ENCODE measurements around the gene DPCD. TPM values are rescaled to one million over a fixed set of nuclear protein-coding genes. Genes with fewer than 3 reads are reported as not detected.

Gene DPCD
- total and polyA plus RNA-seq, 2 donors (not counting 3 experiments of a cell fraction or from before 2014, with no cell fraction given) = 25.3 to 39.3 TPM

DNA sequence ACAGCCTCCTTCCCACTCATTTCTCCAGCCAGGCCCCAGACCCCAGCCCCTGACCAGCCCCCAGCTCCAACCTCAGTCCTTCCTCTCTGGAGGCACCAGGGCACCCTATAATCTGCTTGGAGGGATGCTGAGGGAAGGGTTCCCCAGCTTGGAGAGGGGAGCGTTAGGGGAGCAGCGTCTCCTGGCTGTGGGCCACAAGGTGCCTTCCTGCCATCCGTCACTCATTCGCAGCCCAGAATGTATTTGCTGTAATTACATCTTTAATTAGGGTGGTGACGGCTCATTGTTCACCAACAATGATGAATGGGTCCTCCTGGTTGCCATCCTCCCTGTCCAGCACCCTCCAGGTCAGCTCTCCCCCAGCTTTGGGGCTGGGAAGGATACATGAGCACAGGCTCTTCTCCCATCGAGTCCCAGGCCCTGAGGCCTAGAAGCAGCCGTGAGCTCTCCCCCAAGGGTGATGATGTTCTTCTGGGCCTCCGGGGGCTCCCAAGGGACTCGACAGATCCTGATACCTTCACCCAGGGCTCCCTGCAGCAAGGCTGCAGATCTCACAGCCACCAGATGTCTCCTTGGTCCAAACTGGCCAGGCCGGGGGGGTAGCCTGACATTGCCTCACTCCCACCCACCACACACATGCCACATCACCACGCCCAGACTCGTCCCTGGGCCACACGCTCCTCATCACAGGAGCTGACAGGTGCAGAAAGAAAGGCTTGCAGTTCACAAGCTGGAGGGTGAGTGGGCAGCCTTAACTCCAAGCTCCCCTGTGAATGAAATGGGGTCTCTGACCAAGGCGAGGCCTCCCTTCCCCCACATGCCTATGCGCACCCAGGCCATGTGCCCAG is 26.8 kb upstream of the DPCD start:
- Histone ChIP-seq H3K36me3 (ENCODE audit: control insufficient read depth in 2 of 2, extremely low read depth in 1 of 2, insufficient read depth in 2 of 2, low read length in 2 of 2) (no peaks in the 10 kb centered on the region), H3K4me3 (replicated peaks in 1 of 3; ENCODE audit: insufficient read depth in 1 of 3, low read depth in 1 of 3, low read length in 3 of 3) (no peak overlapping the region), H2AFZ (ENCODE audit: low read depth, low read length) (no peak overlapping the region), H4K20me1 (replicated peaks; ENCODE audit: control insufficient read depth, extremely low read depth, insufficient read depth, low read length) (no peaks in the 10 kb centered on the region), H3K9ac (replicated peaks; ENCODE audit: extremely low read depth, insufficient read depth, low read length) (no peak overlapping the region), H3K79me2 (ENCODE audit: control insufficient read depth, insufficient read depth, low read length) (no peaks in the 10 kb centered on the region), H3K4me2 (ENCODE audit: insufficient read depth, low read length) (no peak overlapping the region), H3K27ac (ENCODE audit: insufficient read depth, low read depth, low read length) (no peak overlapping the region), H3K4me1 (ENCODE audit: control insufficient read depth, extremely low read depth, insufficient read depth, low read length) (no peaks in the 10 kb centered on the region), H3K9me3 (replicated peaks; ENCODE audit: control insufficient read depth, insufficient read depth, low read length) (no peaks in the 10 kb centered on the region), H3K9me1 (replicated peaks; ENCODE audit: control insufficient read depth, extremely low read depth, insufficient read depth, low read length) (no peaks in the 10 kb centered on the region), H3K27me3 (ENCODE audit: control insufficient read depth in 2 of 2, insufficient read depth in 2 of 2, low read length in 2 of 2) (peaks cover 7 to 8% of the 10 kb centered on the region in 2 experiments)
- intact Hi-C loops (cut with micrococcal nuclease) (no loop called here), dilution Hi-C loops (cut with MboI; ENCODE audit: extremely low pct_ligation_motif_present, low sequenced_read_pairs) (no loop called here)
- no peak for FAIRE-seq
- CTCF ChIA-PET = interaction anchor here (1.0 to 1.5 kb wide), 4 partner anchors 8 to 11 kb away, joined by 3 to 7 read pairs (median 4); no protein-coding TSS in a partner anchor
- no TSS peak for BruUV-seq (replicated peaks)
- no peak for TF ChIP-seq MAX (IDR thresholded peaks at IDR 0.05; ENCODE audit: insufficient read depth, insufficient read length)
- TF ChIP-seq, protein P1, sequence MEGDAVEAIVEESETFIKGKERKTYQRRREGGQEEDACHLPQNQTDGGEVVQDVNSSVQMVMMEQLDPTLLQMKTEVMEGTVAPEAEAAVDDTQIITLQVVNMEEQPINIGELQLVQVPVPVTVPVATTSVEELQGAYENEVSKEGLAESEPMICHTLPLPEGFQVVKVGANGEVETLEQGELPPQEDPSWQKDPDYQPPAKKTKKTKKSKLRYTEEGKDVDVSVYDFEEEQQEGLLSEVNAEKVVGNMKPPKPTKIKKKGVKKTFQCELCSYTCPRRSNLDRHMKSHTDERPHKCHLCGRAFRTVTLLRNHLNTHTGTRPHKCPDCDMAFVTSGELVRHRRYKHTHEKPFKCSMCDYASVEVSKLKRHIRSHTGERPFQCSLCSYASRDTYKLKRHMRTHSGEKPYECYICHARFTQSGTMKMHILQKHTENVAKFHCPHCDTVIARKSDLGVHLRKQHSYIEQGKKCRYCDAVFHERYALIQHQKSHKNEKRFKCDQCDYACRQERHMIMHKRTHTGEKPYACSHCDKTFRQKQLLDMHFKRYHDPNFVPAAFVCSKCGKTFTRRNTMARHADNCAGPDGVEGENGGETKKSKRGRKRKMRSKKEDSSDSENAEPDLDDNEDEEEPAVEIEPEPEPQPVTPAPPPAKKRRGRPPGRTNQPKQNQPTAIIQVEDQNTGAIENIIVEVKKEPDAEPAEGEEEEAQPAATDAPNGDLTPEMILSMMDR (IDR thresholded peaks at IDR 0.05; ENCODE audit: extremely low read depth in 1 of 2, insufficient read depth in 1 of 2, low read depth in 1 of 2, low read length in 2 of 2) = no peak
- no peak for TF ChIP-seq GATA2 (IDR thresholded peaks at IDR 0.05; ENCODE audit: insufficient read depth, insufficient read length, low read depth, low read length)
- TF ChIP-seq POLR2AphosphoS5 (IDR thresholded peaks at IDR 0.05; ENCODE audit: insufficient read depth, low read depth, low read length) = no peak
- no peak for TF ChIP-seq POLR2A (IDR thresholded peaks at IDR 0.05; ENCODE audit: low read depth, low read length)
- TF ChIP-seq MYC (IDR thresholded peaks at IDR 0.05; ENCODE audit: low read depth, low read length) = no peak
- no peak for TF ChIP-seq FOS (IDR thresholded peaks at IDR 0.05; ENCODE audit: borderline replicate concordance, insufficient read depth, low read length)
- TF ChIP-seq JUN (IDR thresholded peaks at IDR 0.05; ENCODE audit: borderline replicate concordance, insufficient read depth, insufficient read length, low read depth) = no peak
- no peak for TF ChIP-seq EZH2 (IDR thresholded peaks at IDR 0.05; ENCODE audit: borderline replicate concordance, low read depth, low read length, severe bottlenecking)
- POLR2A ChIA-PET = no interaction called here
- DNase-seq (ENCODE audit: low read depth, low spot score) = no peak

Data from endothelial cell of umbilical vein (primary cell).